Measurements from ENCODE around the gene CEP89. TPM values are rescaled to one million over a fixed set of nuclear protein-coding genes. Genes with fewer than 3 reads are reported as not detected.

CEP89 gene
- total RNA-seq, 1 experiment from 2014 or later: 27.6 TPM

DNA sequence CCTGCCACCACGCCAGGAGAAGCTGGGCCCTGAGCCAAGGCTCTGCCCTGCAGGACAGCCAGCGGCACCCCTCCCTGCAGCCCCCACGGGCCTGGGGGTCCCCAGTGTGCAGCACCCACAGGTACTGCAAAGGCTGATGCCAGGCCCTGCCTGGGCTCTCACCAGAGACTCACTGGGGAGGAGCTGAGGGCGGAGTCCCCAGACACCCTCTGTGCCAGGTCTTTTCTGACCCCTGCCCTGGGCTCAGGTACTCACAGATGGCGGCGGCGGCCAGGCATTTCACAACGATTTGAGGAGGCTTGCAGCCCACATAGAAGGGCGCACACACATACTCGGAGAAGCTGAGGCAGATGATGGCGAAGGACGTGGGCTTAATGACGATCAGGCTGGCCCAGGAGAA is 107.9 kb downstream of the CEP89 start:
- TF ChIP-seq EZH2phosphoT487 (IDR thresholded peaks at IDR 0.05; ENCODE audit: borderline replicate concordance) (no peak), SIN3A (IDR thresholded peaks at IDR 0.05; ENCODE audit: low read depth) (no peak)
- TF ChIP-seq, protein P1, sequence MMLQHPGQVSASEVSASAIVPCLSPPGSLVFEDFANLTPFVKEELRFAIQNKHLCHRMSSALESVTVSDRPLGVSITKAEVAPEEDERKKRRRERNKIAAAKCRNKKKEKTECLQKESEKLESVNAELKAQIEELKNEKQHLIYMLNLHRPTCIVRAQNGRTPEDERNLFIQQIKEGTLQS (IDR thresholded peaks at IDR 0.05): no peak
- intact Hi-C loops (cut with micrococcal nuclease): no loop called here
- Histone ChIP-seq H3K79me2 (ENCODE audit: insufficient read depth, low read length) (no peaks in the 10 kb centered on the region), H3K9me3 (ENCODE audit: control insufficient read depth in 1 of 2, insufficient read depth in 1 of 2, low read depth in 1 of 2, low read length in 2 of 2) (no peaks in the 10 kb centered on the region), H3K4me3 (replicated peaks in 1 of 2; ENCODE audit: low read depth in 1 of 2, low read length in 2 of 2) (no peak overlapping the region), H3K27me3 (ENCODE audit: insufficient read depth, low read length) (no peaks in the 10 kb centered on the region), H3K4me1 (ENCODE audit: control insufficient read depth in 1 of 2, insufficient read depth in 2 of 2, low read length in 2 of 2) (no peaks in the 10 kb centered on the region), H3K9me2 (ENCODE audit: insufficient read depth) (no peaks in the 10 kb centered on the region), H3K27ac (ENCODE audit: low read depth, low read length) (no peak overlapping the region), H3K9ac (ENCODE audit: low read length) (no peak overlapping the region), H3K36me3 (ENCODE audit: control insufficient read depth in 1 of 2, insufficient read depth in 2 of 2, low read length in 2 of 2) (no peaks in the 10 kb centered on the region), H3K4me2 (ENCODE audit: low read length) (no peak overlapping the region), H4K20me1 (ENCODE audit: insufficient read depth) (no peaks in the 10 kb centered on the region), H2AFZ (ENCODE audit: low read depth, low read length, poor library complexity, severe bottlenecking) (no peak overlapping the region)
- CTCF ChIA-PET: no interaction called here
- POLR2A ChIA-PET: no interaction called here
- RAD21 ChIA-PET (ENCODE audit: low non-redundant PET in 1 of 2, low total read pairs in 2 of 2, uncharacterized antibody in 2 of 2, unreplicated experiment in 2 of 2): no interaction called here
- ATAC-seq (no peak), DNase-seq (ENCODE audit: low read depth, low spot score) (no peak)
- BruUV-seq (replicated peaks): no TSS peak

DNA sequence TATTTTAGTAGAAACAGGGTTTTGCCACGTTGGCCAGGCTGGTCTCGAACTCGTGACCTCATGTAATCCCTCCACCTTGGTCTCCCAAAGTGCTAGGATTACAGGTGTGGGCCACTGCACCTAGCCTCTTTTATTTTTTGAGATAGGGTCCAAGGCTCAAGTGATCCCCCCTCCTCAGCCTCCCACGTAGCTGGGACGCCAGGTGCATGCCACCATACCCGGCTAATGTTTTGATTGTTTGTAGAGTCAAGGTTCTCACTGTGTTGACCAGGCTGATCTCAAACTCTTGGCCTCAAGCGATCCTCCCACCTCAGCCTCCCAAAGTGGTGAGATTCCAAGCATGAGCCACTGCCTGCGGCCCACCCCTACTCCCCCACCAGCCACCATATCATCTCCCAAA is 108.5 kb downstream of the CEP89 start:
- H3K9me3 ChIP-seq (ENCODE audit: control insufficient read depth in 1 of 2, insufficient read depth in 1 of 2, low read depth in 1 of 2, low read length in 2 of 2): no peaks in the 10 kb centered on the region
- TF ChIP-seq, protein P1 (IDR thresholded peaks at IDR 0.05): no peak
- TF ChIP-seq FOSL1 (IDR thresholded peaks at IDR 0.05; ENCODE audit: low read depth) (no peak), JUND (IDR thresholded peaks at IDR 0.05) (no peak), CBX3 (IDR thresholded peaks at IDR 0.05; ENCODE audit: low read depth) (no peak), TCF7L2 (IDR thresholded peaks at IDR 0.05; ENCODE audit: borderline replicate concordance, extremely low read depth, insufficient read depth, insufficient read length) (no peak)
- H3K9me2 ChIP-seq (ENCODE audit: insufficient read depth): no peaks in the 10 kb centered on the region
- ATAC-seq: no peak
- H3K27me3 ChIP-seq (ENCODE audit: insufficient read depth, low read length): no peaks in the 10 kb centered on the region
- H3K9ac ChIP-seq (ENCODE audit: low read length): no peak overlapping the region
- POLR2A ChIA-PET: no interaction called here
- no peak overlapping the region for H3K4me3 ChIP-seq (replicated peaks in 1 of 2; ENCODE audit: low read depth in 1 of 2, low read length in 2 of 2)
- H3K27ac ChIP-seq (ENCODE audit: low read depth, low read length): no peak overlapping the region
- no peaks in the 10 kb centered on the region for H3K36me3 ChIP-seq (ENCODE audit: control insufficient read depth in 1 of 2, insufficient read depth in 2 of 2, low read length in 2 of 2)
- no peak for DNase-seq (ENCODE audit: low read depth, low spot score)
- H4K20me1 ChIP-seq (ENCODE audit: insufficient read depth): no peaks in the 10 kb centered on the region
- no peak overlapping the region for H3K4me2 ChIP-seq (ENCODE audit: low read length)
- CTCF ChIA-PET: no interaction called here
- no peaks in the 10 kb centered on the region for H3K79me2 ChIP-seq (ENCODE audit: insufficient read depth, low read length)
- intact Hi-C loops (cut with micrococcal nuclease): no loop called here
- RAD21 ChIA-PET (ENCODE audit: low non-redundant PET in 1 of 2, low total read pairs in 2 of 2, uncharacterized antibody in 2 of 2, unreplicated experiment in 2 of 2): no interaction called here
- no TSS peak for BruUV-seq (replicated peaks)
- H2AFZ ChIP-seq (ENCODE audit: low read depth, low read length, poor library complexity, severe bottlenecking): no peak overlapping the region
- H3K4me1 ChIP-seq (ENCODE audit: control insufficient read depth in 1 of 2, insufficient read depth in 2 of 2, low read length in 2 of 2): no peaks in the 10 kb centered on the region

All from HCT116 (cell line).